NCI-H128 (cell line): ENCODE results near the gene RUNX2.

Source experiments
- DNase-seq: peaks from one replicate; lab custom pipeline; 2025; ENCODE audit not compliant: unreplicated experiment; lab: John Stamatoyannopoulos, UW

The RUNX2 gene

DNA sequence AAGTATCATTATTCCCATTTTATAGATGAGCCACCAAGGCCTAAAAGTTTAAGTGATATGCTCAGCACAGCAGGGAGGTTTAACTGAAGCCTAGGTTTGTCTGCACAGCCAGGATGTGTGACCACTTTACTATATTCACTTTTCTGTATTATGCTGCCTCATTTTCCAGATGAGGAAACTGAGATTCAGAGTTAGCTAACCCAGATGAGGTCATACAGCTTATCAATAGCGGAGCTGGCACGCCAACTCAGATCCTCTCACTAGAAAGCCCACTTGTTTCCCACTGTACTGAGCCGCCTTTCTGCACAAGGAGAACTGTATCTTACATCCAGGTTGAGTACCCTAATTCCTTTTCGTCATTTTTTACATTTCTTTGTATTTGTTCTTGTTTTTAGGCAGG, 181.3 kb downstream of the RUNX2 start:
- DNase-seq, result no peak

GRCh38 chr6:45512717-45513116, 184.6 kb downstream of the RUNX2 start:
- no peak for DNase-seq

DNA sequence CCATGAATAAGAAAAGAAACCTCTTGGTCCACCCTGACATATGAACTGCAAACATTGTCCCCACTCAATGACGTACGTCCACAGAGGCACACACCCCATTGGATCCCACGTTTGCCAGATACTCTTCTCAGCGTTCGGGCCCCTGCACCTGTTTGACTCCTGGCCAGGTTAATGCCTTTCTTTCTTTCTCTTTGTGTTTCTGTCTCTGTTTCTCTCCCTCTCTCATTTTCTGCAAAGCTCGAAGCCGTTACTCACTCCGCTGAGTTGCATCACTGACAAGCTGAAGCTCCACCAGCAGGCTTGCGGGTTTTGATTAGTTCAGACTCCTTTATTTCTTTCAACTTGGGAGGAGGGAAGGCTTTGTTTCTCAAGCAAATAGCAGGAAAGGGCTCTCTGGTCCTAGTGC, 185.1 kb downstream of the RUNX2 start:
- DNase-seq, result no peak

GRCh38 chr6:45513843-45514242, 185.7 kb downstream of the RUNX2 start:
- no peak for DNase-seq

GRCh38 chr6:45514454-45515230, 186.5 kb downstream of the RUNX2 start:
- DNase-seq, result no peak

GRCh38 chr6:45518013-45518720, 190.0 kb downstream of the RUNX2 start:
- no peak for DNase-seq

DNA sequence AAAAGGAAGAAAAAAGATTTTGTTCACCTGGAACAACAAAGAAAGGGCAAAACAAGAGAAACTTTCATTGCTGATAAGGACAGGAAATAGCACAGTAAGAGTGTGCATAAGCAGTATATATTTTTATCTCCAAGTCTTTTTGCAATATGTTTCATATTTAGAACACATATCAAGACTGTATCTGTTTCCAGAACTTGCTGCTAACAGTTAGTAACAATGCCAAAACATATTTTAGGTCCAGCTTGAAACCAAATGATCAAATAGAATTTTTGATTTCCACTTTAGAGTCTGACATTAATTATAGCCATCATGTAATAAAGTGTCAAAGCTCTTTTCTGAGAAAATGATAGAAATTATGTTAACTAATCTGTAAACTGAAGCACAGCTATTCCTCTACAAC, 193.1 kb downstream of the RUNX2 start:
- DNase-seq, result no peak

GRCh38 chr6:45522486-45522885, 194.4 kb downstream of the RUNX2 start:
- DNase-seq, result no peak

DNA sequence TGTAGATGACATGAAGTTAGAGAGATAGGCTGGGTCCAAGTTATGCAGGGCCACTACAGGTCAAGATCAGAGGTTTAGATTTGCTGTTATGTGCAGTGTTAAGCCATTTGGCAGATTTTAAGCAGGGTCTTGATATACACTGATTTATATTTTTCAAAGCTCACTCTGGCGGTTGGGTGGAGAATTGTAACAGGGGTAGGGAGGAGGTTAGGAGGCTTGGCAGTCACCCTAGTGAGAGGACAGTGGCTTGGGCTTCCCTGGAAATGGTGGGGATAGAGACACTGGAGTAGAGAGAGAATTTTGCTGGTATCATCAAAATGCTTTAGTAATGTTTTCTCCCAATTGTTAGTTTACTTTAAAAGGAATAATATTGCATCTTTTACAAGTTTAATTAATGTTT, 199.1 kb downstream of the RUNX2 start:
- DNase-seq, result no peak

DNA sequence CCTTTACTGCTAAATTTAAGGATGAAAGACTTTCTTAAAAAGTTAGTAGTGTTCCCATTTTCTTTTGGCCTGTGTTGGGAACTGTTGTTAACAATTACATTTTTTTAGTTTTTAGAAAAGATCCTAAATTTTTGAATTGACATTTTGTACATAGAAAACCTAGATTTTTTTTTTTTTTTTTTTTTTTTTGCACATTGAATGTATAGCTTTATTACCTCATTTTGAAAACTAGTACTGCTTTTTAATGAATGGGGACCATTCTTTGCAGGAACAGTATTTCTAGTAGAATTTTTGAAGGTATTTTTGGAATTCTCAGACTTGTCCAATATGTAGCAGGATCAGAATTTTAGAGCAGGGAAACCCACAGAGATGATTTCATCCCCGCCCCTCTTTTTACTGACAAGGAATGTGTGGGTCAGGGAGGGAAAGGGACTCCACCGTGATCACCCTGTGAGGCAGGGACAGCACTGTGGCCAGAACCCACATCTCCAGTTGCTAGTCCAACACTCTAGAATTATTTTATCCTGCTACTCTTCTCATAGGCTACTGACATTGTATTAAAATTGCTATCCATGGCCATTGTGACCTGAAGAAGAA, 204.0 kb downstream of the RUNX2 start:
- no peak for DNase-seq

- no peak for DNase-seq
These were observed 204.6 kb downstream of the RUNX2 start for GRCh38 chr6:45532721-45533210.

- DNase-seq, result no peak
These were observed 205.3 kb downstream of the RUNX2 start for GRCh38 chr6:45533386-45533785.

DNA sequence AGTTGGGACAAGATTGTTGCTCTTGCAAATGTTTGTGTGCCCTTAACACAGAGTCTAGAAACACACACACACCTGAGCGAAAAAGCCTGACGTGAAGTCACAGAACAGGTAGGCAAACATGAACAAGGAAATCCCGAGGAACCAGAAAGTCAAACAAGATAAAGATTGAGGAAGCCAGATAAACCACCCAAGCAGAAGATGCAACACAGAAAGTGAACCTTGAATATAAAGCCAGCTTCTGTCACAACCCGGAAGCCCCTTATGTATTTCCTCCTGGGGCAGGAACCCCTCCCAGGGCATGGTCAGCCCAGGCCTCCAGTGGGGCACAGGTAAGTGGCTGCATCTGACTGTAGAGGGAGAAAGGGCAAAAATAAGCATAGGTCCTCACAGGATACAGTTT, 207.8 kb downstream of the RUNX2 start:
- no peak for DNase-seq

DNA sequence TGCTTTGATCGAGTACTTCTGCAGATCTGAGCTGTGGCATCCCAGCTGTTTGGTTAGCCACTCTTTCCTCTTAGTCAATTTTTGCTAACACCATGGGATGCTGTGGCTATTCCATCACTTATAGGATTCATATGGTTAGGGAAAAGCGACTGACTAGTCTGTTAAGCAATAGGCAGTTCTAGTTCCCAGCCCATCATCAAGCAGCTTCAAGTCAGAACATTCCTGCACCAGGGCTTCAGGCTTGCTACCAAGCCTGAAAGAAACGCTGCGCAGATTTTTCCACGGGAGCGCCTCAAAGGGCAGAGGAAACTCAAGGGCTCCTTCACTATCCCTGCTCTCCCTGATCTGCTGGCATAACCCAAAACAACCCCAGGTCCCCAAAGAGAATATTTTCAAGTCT, 209.4 kb downstream of the RUNX2 start:
- no peak for DNase-seq

- no peak for DNase-seq
These were observed 210.8 kb downstream of the RUNX2 start for GRCh38 chr6:45538641-45539547.

GRCh38 chr6:45540375-45540920, 212.3 kb downstream of the RUNX2 start:
- no peak for DNase-seq

DNA sequence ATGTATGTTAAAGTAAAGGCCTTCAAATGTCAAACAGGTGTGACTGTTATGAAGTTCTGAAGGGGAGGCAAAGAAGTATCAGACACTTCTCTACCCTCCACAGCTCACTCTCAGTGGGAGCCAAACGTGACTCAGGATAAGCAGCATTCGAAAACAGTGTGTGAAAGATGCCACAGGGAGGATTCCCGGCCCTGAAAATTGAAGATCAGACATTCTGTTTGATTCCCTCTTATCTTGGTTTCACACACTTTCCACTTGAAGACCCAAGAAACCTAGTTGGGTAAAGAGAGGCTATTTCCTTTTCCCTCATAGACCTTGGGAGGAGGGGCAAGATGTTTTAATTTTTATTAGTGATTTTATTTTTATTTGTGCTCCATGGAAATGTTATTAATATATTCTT, 213.8 kb downstream of the RUNX2 start:
- DNase-seq, result no peak

DNA sequence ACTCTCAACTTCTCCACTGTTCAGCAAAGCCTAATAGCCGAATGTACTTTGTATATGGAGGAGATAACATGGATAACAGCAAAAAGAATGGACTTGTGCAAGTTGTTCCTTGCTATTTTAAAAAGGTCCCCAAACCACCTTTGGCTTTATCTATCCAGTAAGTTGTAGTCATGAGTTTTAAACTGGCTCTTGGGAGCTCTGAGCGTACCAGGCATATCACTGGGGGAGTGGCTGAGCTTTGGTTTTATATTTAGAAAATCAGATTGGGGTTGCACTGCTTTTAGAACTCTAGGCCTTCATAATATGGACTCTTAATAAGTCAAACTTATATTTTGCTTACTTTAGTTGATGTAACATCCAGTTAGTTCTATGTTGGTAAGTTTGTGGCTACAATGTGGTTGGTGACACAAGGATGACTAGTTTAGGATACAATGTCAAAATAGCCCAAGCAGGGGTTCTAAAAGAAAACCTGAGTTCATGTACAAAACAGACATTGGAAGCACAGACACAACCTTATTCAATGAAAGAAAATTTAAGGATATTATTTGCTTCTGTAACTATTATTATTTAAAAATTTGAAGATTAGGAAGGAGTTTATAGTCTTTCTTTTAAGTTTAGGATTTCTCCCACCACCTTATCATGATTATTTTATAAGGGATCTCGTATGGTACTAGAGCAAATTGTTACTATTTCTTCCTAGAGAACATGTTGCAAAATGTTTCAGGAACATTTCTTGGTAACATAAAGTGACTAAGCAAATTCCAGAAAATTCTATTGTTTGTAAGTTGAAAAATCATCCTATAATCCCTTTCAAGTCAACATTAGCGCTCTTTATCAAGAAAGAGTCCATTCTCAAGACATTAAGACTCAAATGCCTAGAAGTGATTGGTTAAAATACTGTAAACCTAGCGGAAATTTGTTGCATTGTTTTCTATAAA, 215.4 kb downstream of the RUNX2 start:
- DNase-seq, result no peak

DNA sequence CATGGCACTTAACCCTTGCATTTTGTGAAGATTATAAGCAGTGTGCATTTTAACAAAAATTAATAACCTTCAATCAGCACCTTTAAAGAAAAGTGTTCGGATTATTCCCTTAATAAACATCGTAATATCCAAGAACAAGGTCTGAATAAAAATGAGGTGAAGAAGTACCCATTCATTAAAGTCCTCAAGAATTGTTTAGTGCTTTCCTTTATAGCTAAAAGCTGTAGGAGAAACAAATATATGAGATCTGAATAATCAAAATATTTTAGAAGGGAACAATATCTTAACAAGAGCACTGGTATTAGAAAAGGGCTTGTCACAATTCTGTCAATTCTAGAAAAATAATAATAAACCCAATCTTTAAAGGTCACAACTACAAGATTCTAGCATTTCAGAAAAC, 217.3 kb downstream of the RUNX2 start:
- DNase-seq, result no peak
